GM13976 (cell line): ENCODE measurements around the gene P3H2.

Experiments
- DNase-seq: peaks from one replicate; pipeline ENCODE4 v3.0.0; 2012; ENCODE audit warnings: low spot score
- CTCF ChIP-seq: IDR thresholded peaks from 2 replicates; pipeline ENCODE4 v1.5.1; 2012; ENCODE audit warnings: borderline replicate concordance, mild to moderate bottlenecking; ENCODE audit not compliant: insufficient read depth; ENCODE audit errors: extremely low read depth, missing control alignments, control extremely low read depth
- in situ Hi-C: fragments of 300-500 bp; cut with MboI; formaldehyde crosslinking; loops from one replicate; pipeline ENCODE4 v1.12.0; 2022; ENCODE audit warnings: low sequenced_read_pairs, mixed read lengths, inconsistent platforms; ENCODE audit not compliant: unreplicated experiment

P3H2 gene

DNA sequence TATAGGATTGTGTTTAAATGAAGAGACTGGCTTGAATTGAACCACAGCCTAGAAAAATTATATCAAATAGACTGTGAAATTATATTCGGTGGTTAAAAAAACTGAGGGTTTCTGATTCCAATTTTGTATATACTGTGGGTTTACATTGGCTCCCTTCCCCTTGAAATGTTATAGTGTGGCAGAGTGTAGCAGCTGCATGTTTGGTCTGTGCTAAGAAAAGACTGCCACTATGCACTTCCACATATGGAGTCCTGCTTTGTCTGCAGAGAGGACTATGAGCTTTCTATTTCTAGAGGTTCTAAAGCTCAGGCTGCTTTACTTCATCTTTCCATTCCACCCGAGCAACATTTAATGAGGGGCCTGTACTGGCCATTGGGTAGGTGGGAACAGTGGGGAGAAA lies 112.3 kb downstream of the P3H2 start:
- in situ Hi-C loops = no loop called here
- TF ChIP-seq CTCF = no peak
- DNase-seq = no peak

DNA sequence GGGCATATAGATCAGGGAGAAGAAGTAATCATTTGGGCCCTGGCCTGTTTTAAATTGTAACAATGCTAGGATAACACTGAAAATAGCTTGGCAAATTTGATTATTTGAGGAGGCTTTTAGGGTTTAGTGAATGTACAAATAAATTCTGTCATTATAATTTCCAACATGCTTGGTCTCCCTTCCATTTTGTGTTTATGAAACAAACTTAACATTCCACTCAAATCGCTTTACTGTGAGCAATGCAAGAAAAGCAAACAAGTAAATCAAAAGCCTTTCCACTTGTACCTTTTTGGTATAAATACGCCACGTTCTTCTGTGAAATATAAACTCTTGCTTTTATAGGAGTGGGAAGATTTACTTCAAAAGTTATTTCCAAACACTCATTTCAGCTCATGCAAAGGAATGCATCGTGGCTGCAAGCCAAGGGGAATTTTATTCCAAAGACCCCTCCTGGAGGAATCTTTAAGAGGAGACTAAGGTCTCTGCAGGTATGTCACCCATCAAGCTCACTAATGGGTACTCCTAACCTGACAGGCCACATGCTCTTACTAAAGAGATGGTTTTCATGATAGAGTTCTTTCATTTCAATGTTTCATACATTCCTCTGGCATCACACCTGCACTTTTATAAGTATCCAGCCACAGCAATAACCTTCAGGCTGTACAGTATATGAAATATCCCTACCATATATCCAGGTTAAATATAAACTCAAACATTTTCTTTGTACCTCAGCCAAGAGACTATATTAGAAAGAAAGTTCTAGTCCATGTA lies 115.2 kb downstream of the P3H2 start:
- no peak for TF ChIP-seq CTCF
- in situ Hi-C loops = no loop called here
- no peak for DNase-seq

DNA sequence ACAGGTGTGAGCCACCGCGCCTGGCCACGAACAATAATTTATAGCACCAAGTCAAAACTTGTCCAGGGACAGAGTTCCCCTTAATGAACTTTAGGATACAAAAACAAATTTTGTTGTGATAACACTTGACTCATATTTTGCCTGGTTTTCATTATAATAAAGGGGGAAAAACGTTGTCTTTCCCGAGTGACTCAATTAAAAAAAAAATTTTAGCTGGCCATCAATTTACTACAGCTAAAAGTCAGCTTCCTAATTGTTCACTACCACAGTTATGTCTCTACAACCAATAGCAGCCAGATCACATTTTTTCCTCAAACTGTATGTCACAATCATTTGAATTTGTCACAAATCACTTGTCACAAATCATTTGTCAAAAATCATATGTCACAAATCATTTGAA lies 116.0 kb downstream of the P3H2 start:
- in situ Hi-C loops = no loop called here
- no peak for TF ChIP-seq CTCF
- no peak for DNase-seq

DNA sequence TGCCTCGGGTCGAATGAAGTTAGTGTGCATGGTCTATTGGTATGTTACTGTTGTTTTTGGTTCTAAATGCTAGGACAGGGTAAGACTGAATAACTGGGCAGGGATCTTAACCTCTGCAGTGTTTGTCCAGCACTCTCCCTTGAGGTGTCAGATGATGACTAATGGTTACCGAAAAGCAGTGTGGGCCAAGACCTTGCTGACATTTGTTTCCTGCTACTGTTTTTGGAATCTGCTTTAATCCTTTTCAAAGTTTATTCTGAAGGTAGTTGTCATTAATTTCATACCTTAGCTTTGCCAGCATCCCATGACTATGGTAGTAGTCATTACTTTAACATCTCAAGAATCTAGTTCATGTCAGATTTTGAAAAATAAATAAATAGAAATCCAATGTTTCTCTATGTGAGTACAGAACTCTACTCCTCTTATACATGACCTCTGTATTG lies 117.0 kb downstream of the P3H2 start:
- DNase-seq = no peak
- in situ Hi-C loops = no loop called here

DNA sequence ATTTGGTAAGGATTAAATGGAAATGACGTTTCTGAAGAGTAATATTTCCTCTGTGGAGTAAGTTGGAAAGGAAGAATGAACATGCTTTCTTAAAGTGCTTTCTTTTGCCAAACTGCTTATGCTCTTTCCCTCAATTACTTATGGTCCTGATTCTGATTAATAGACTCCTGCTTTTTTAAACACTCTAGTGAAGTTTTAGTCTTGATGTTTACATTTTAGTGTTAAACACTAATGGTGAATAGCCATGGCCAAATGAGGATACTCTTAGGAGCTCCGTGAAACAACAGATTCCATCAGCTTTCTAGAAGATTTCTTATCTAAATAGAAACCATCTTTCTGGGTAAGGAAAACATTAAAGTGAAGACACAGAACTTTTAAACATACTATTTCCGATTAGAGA lies 117.6 kb downstream of the P3H2 start:
- in situ Hi-C loops = no loop called here
- TF ChIP-seq CTCF = no peak
- DNase-seq = no peak

More for the DNA sequence above, 117.0 kb downstream of the P3H2 start:
- TF ChIP-seq CTCF = no peak

DNA sequence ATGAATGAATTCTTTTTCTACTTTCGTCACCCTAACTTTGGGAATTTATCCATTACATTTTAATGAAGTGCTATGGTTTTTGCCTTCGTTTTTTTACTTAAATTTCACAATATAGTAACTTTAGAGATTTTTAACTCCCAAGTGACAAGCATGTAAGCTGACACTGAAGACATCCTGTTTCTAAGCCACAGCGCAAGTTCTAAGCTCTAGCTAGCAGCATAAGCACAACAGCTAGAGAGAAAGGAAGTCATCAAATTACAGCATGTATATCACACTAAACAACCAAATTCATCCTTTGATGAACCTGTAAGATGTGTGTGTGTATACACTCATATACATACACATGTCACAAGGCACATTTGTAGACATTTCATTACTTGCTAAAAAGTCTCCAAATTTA lies 119.3 kb downstream of the P3H2 start:
- no peak for DNase-seq
- in situ Hi-C loops = no loop called here
- TF ChIP-seq CTCF = no peak

DNA sequence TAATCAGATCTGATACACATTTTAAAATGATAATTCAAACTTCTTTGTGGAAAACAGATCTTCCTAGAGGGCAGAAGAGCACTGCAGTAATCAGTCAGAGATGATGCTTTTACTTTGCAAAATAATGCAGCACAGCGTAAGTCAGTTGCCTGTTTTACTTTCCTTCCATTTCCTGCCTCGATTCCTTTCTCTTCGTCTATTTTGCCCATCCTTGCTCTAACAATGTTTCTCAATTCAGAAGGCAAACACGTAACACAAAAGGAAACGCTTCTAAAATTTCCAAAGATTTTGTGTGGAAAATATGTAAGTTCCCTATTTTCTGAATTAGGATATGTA lies 119.9 kb downstream of the P3H2 start:
- no peak for DNase-seq
- in situ Hi-C loops = no loop called here
- no peak for TF ChIP-seq CTCF
